Subcutaneous adipose tissue (tissue), 4 donors: ENCODE data around the gene POLR1B. TPM values are rescaled to one million over a fixed set of nuclear protein-coding genes. Genes with fewer than 3 reads are reported as not detected.

Source experiments
- total RNA-seq, 4 donors: library from RNA; depleted of rRNA; stranded (reverse); fragments of >200 nt; gene quantifications; one replicate each; pipeline ENCODE4 v1.1.0, GENCODE V29; 2016
- TF ChIP-seq, protein P1 (sequence below): fragments of 450-650 bp; IDR thresholded peaks from one replicate; pipeline ENCODE4 v1.5.1; 2016; ENCODE audit warnings: low read depth, mild to moderate bottlenecking, control low read depth, antibody characterized with exemption, moderate library complexity

POLR1B gene
- total RNA-seq, 4 donors from 2014 or later: 8.8 to 18.3 (median 12.9) TPM

GRCh38 chr2:112520234-112520783, 22.0 kb upstream of the POLR1B start:
- TF ChIP-seq, protein P1, sequence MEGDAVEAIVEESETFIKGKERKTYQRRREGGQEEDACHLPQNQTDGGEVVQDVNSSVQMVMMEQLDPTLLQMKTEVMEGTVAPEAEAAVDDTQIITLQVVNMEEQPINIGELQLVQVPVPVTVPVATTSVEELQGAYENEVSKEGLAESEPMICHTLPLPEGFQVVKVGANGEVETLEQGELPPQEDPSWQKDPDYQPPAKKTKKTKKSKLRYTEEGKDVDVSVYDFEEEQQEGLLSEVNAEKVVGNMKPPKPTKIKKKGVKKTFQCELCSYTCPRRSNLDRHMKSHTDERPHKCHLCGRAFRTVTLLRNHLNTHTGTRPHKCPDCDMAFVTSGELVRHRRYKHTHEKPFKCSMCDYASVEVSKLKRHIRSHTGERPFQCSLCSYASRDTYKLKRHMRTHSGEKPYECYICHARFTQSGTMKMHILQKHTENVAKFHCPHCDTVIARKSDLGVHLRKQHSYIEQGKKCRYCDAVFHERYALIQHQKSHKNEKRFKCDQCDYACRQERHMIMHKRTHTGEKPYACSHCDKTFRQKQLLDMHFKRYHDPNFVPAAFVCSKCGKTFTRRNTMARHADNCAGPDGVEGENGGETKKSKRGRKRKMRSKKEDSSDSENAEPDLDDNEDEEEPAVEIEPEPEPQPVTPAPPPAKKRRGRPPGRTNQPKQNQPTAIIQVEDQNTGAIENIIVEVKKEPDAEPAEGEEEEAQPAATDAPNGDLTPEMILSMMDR: no peak

- TF ChIP-seq, protein P1: no peak
Measured at GRCh38 chr2:112523291-112523777, 18.9 kb upstream of the POLR1B start.

- TF ChIP-seq, protein P1: no peak
Measured at GRCh38 chr2:112528541-112528940, 13.7 kb upstream of the POLR1B start.

DNA sequence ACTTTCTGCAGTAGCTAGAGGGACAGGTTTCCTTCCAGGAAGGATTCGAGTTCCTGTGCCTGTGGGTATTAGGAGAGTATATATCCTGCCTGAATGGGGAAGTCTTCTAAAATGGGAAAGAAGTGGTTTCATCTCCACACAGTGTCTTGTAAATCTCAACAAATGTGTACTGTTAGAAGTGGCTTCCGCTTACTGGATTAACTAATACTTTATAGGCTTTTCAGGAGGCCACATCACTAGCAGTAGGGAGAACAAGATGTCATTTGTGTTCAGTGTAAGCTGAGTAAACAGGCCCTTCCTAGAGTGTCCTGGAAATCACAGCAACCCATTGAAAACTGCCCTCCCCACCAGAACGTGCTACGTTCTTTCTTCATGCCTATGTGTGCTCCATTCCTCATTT, 12.5 kb upstream of the POLR1B start:
- TF ChIP-seq, protein P1: no peak

DNA sequence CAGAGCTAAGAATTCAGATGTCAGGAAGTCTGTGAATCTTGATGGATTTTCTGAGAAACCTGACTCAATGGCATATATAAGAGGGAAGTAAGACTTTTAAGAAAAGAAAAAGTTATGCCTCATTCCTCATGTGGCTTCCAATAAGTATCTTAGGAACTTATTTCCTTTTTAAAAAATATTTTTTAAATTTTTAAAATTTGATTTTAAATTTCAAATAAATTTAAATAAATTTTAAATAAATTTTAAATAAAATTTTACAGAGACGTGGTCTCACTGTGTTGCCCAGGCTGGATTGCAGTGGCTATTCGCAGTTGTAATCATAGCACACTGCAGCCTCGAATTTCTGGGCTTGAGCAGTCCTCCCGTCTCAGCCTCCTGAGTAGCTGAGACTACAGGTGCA, 11.5 kb upstream of the POLR1B start:
- TF ChIP-seq, protein P1: no peak

DNA sequence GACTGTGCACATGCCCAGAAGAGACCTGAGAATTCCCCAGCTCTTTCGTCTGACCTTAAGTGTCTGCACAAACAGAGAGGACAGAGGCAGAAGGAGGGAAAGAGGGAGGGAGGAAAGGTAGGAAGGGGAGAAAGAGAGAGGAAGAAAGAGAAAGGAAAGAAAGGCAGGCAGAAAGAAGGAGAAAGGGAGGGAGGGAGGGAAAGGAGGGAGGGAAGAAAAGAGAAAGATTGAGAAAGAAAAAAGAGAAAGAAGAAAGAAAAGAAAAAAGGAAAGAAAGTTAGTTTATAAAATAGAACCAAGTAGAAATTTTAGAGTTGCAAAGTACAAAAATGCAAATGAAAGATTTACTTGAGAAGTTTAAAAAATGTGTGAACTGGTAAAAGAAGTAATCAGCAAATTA, 7.4 kb upstream of the POLR1B start:
- TF ChIP-seq, protein P1: no peak

- TF ChIP-seq, protein P1: no peak
Measured at GRCh38 chr2:112539306-112539705, 3.0 kb upstream of the POLR1B start.
